ENCODE measurements around the gene ZNF697.
"Not testable (repeated sequence)": the region's sequence is repeated elsewhere in the genome, so short reads cannot be mapped to it uniquely, and the experiment has no call there.

The ZNF697 gene

DNA sequence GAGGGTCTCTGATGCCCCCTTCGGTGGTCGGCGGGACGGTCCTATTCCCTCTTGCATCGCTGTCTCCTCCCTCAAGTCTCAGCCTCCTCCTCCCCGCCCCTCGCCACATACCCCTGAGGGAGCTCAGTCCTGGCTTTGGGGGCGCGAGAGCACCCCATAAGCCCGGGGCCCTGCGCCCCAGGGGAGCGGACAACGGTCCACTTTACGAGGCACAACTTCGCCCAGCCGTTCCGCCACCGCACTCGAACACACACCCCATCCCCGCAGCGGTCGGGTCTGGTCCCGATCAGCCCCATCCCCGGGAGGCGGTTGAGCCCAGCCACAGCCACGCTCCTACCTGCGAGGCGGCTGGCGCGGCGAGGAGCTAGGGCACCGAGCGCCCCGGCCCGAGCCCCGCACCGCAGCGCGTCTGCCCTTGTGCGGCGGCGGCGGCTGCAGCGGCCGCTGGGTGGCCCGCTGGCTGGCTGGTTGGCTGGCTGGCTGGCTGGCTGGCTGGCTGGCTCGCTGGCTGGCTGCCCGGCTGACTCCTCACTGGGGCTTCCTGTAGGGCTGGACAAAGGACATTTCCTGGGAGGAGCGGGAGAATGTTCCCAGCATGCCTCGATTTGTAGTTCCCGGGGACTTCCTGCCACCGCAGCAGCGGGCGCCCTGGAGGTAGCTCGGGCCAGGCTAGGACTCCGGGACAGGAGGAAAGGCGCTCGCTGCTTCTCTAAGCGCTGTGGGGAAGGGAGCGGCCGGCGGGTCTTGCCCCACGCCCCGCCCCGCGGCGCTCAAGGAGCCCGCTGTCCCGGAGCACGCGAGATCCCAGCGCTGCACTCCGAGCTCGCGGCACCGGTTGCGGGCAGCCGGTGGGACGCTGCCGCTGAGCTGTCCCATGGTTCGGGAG is at the start of gene ZNF697:
ZNF697 (minus strand) TSS at position 533 of the 886 bp plus-strand sequence. CDS start 22,166 bp downstream, outside the sequence.
- DNase-seq (ENCODE audit: low spot score): peak; percentile 97

DNA sequence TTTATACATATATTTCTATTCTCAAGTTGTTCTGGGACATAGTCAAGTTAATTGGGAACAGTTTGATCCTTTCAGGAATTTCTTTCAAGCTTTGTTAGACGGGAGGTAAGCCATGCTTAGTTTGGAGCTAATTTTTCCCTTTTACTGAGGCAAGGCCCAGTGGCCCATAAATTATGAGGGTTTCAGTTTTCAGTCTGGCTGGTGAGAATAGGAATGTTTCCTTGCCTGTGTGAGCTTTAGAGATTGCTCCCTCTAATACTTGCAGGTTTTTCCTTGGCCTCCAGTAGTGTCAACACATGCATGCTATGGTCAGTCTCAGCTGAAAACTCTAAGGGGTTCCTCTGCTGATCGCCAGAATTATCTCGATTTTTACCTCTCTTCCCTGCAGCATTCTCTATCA is 49.5 kb upstream of the ZNF697 start:
- DNase-seq (ENCODE audit: low spot score): no peak

GRCh38 chr1:119696863-119697262 is 48.8 kb upstream of the ZNF697 start:
- DNase-seq (ENCODE audit: low spot score): not testable (repeated sequence)

DNA sequence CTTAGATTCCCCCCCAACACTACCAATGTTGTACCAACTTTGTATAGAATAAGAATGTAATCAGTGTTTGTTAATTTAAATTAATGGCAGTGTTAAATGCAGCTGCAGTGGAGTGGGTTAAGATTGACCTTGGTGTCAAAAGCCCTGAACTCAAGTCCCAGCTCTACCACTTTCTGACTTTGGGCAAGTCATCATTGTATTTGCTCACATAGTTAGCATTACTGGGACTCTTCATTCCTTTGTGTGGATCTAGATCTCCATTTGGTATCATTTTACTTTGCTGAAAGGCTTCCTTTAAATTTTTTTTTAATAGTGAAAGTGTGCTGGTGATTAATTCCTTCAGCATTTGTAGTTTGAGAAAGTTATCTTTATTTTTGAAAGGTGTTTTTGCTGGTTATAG is 41.4 kb upstream of the ZNF697 start:
- DNase-seq (ENCODE audit: low spot score): no peak

DNA sequence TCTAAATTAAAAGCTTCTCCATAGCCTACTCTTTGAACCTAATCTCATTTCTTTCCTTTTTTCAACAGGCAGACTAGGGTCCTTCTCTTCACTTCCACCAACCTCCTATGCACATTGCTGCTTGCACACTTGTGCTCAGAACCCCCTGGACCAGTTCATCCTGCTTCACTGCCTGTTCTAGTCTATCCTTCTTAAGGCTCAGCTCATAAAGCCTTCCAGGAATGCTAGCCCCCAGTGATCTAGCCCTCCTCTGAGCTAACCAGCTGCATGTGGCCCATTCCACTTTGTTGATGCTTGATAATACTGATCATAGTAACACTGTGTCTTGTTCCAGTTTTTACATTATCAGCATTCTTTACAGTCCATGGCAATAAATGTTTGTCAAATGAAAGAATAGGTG is 40.7 kb upstream of the ZNF697 start:
- DNase-seq (ENCODE audit: low spot score): no peak

- DNase-seq (ENCODE audit: low spot score): no peak
These were observed 39.5 kb upstream of the ZNF697 start for GRCh38 chr1:119687434-119688079.

DNA sequence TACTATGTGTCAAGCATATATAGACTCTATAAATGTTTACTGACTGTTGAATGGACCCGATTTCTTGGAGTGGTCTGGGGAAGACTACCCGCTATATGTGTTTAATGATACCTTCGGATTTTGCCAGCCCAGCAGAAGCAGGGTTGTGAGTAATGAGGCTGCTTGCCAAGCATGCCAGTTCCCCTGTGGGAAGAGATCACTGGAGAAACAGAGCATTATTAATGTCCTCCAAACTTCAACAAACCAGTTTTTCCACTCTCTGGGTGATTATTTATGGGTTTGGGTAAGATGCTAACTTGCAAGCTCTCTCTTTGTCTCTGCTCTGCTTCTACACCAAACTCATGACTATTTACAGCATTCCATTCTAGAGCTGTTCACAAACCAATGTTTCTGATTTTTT is 38.6 kb upstream of the ZNF697 start:
- no peak for DNase-seq (ENCODE audit: low spot score)

DNA sequence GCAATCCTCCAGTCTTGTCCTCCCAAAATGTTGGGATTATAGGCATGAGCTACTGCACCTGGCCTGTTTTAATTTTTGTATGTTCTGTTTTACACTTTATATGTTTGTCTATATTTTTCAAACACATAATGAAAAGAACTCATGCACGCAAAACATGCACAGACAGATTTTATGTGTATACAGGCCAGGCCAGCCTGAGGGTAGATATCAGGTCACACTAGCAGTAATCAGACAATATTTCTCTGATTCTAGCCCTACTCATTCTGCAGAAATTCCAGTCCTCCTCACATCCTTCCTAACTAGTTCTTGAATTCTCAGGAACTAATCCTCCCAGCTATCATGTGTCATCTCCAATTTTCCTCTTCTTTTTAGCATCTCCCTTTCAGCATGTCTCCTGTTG is 35.8 kb upstream of the ZNF697 start:
- no peak for DNase-seq (ENCODE audit: low spot score)

DNA sequence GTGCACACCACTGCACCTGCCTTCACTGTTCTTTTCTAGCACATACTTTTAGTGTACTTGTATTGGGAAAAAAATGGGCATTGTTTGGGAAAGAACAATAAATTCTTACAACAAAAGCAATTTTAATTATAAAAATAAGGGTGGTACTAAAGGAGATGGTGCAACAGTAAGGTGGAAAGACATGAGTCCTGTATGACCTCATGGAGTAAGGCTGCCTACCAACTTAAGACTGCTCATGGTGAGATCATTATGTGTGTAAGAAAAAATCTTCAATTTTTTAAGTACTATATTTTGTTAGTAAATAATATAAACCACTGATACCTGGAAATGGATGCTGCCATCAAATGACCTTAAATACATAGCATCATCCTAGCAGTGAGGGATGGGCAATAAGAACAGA is 34.1 kb upstream of the ZNF697 start:
- DNase-seq (ENCODE audit: low spot score): no peak

DNA sequence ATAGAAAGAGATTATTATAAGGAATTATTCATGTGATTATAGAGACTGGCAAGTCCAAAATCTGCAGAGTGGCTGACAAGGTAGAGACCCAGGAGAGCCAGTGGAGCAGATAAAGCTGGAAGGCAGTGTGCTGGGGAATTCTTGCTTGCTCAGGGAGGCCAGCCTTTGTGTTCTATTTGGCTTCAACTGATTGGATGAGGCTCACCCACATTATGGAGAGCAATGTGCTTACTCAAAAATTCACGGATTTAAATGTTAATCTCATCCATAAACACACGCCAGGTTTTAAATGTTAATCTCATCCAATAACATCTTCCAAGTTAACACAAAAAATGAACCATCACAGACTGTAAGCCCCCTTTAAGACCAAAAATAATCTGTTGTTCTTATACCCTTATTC is 33.5 kb upstream of the ZNF697 start:
- no peak for DNase-seq (ENCODE audit: low spot score)

DNA sequence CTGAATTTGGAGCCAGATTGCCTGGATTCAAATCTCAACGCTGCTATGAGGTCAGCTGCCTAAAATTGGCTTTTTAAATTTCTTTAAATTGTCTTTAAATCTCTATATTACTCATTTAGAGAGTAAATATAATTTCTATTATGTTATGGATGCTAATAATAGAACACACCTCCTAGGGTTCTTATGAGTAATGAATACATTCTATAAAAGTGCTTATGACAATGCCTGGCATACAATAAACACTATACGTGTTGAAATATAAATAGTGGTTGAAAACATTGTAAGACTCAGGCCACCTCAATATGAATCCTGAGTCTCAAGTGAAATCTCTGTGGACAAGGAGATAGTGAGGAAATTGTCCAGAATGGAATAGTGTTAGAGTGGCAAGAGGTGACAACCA is 32.7 kb upstream of the ZNF697 start:
- no peak for DNase-seq (ENCODE audit: low spot score)

DNA sequence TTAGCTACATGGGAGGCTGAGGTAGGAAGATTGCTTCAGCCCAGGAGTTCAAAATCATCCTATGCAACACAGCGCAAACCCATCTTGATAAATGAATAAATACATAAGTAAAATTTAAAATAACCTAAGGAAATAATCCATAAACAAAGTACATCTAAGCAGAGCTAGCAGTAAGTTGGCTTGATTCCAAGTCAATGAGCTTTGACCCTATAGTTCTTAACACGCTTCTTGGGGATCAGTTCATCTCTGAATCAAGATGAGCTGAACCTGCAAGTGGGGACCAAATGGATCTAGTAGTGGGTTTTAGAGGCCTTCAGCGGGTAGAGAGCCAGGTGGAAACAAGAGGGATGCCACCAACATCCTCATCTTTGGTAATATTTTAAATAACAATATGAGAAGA is 32.1 kb upstream of the ZNF697 start:
- no peak for DNase-seq (ENCODE audit: low spot score)

DNA sequence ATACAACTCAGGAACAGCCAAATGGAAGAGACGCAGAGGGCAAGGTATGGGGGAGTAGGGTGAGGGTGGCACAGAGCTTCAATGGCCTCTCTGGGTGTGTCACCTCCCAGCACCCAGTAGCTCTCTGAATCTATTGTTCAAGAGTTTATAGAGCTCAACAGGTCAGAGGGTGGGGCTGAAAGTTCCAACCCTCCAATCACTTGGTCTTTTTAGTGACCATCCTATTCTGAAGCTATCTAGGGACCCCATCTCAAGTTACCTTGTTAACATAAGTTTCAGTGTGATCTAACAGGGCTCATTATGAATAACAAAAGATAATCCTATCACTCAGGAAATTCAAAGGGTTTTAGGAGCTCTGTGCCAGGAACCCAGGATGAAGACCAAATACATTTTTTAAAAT is 31.2 kb upstream of the ZNF697 start:
- no peak for DNase-seq (ENCODE audit: low spot score)

DNA sequence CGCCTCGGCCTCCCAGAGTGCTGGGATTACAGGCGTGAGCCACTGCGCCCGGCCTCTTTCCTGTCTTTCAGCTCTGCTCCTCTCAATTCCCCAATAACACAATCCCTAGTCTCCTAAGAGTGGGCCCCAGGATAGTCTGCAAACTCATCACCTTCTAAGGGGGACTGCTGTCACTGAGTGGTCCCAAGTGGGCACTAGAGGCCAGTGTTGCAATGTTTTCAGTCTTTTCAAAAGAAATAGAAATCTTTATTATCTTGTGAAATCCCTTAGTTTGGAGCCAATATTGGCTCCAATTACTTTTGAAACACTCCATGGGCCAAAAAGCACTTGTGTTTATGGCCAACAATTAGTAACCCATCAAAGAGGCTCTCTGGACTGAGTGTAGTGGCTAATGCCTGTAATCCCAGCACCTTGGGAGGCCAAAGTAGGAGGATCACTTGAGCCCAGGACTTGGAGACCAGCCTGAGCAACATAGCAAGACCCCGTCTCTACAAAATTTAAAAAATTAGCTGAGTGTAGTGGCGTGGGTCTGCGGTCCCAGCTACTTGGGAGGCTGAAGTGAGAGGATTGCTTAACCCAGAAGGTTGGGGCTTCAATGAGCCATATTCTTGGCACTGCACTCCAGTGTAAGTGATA is 28.6 kb upstream of the ZNF697 start:
- DNase-seq (ENCODE audit: low spot score): no peak

DNA sequence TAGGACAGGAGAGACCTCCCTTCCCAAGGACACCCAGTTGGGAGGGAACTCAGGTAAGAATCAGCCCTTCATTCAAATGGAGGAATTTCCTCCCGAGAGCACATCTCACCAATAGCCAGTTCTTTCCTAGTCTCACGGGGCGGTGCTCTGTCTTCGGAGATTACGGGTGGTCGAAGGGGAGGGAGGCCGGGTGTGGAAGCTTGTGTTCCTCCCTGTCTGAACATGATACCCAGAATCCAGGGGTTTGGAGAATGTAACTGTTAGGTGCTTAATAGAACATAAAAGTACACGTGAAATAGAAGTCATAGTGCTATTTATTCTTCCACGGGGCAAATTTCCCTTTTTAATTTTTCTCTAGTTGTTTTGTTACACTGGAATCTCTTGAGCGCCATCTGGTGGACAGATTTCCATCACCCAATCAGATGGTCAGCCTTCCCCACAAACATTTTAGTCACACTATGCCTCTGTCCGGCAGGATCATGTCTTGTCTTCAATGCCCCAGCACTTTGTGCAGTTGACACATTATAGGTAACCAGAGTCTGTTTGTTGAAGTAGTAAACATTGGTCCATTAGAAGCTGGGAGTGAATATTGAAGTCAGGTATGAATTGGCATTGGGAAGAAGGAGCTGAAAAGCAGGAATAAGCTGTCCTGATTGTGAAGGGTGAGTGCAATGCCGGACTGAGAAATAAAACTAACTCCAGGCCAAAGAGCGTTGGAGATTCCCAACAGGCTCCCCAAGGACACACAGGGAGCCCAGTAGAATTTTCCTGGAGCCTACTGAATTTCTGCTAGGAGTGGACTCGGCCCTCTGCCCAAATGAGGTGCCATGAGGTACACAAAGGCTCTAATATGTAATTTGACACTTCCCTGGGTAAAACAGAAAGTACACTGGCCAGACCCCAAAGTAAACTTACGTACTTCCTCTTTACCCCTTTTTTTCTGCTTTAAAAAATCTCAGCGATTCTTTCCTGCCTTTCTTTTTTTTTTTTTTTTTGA is 27.6 kb upstream of the ZNF697 start:
- DNase-seq (ENCODE audit: low spot score): peak; percentile 86

- DNase-seq (ENCODE audit: low spot score): peak; percentile 35
These were observed 26.8 kb upstream of the ZNF697 start for GRCh38 chr1:119674835-119675289.

GRCh38 chr1:119674111-119674526 is 26.1 kb upstream of the ZNF697 start:
- no peak for DNase-seq (ENCODE audit: low spot score)

DNA sequence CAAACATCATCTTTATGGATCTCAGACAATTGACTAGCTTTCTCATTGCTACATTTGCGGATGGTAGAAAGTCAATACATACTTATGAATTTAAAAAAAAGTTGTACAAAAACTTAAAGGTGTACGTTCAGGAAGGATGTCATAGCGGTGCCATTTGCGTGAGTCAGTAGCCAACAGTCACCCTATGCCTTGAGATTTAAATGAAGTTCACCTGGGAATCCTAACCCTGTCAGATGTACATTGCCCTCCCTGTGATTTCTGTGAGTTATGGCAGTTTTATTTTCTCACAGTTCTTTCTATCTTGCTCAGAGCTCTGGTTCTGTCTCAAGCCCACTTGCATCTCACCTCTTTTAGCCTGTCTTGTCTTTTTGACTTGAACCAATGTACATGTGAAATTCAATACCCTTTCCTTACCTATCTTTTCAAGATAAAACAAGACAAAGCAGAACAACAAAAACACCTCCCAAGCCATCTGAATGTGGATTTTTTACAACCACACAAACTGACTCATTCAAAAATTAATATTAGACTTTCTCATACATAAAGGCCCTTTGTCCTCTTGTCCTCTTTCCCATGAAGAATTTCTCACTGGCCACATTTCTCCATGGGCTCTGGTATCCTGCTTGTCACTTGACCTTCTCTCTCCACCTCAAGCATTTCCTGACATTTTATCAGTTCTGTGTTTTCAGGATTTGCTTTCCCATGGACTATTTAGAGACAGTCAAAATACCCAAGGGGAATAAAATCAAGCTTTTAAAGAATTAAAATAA is 25.3 kb upstream of the ZNF697 start:
- no peak for DNase-seq (ENCODE audit: low spot score)

DNA sequence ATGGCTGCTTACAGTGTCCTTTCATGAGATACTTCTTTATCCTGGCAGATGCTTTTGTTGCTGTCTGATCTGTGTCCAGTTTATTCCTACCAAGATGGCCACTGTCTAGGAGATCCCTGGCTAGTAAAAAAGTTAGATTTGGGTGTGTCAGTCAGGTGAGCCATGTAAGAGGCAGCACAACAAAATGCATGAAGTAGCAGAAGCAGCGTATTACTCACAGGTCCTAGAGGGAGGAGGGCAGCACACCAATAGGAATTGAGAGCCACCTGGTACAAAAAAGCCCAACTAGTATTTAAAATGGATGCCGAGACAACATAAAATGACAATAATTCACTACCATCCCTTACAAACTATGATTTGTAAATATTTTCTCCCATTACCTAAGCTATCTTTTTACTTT is 22.8 kb upstream of the ZNF697 start:
- DNase-seq (ENCODE audit: low spot score): no peak

GRCh38 chr1:119667173-119667572 is 19.1 kb upstream of the ZNF697 start:
- no peak for DNase-seq (ENCODE audit: low spot score)

GRCh38 chr1:119664067-119664466 is 16.0 kb upstream of the ZNF697 start:
- DNase-seq (ENCODE audit: low spot score): no peak
